ENCODE measurements around the gene SLC1A5. TPM values are rescaled to one million over a fixed set of nuclear protein-coding genes. Genes with fewer than 3 reads are reported as not detected.

The SLC1A5 gene
- total RNA-seq, 1 experiment from 2014 or later: 284 TPM

DNA sequence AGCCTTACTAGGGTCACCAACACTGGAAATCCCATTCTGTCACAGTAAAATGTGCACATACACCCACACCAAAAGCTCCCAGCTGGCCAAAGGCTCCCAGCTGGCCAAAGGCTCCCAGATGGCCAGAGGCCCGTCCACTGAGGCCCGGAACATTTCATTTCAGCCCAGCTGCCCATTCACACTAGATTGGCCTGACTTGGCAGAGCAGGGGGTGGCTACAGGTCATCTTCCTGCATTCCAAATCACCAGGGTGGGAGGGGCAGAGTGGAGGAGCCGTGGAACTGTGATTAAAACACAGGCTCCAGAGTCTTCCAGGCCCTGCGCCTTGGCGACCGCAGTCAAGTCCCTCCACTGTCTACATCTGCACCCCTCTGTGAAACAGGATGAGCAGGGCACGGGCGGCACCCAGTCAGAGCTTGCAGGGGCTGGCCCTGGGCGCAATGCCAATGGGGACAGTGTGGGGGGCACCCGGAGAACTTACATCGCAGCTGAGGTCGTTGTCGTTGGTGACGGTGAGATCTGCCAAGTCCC is 61.4 kb downstream of the SLC1A5 start:
- H3K4me1 ChIP-seq (ENCODE audit: control insufficient read depth in 1 of 2, insufficient read depth in 2 of 2, low read length in 2 of 2): peaks cover 0 to 13% of the 10 kb centered on the region in 2 experiments; a peak in 2 of 4 replicates
- ChIA-PET CTCF (interaction anchor here (1.6 kb wide), 1 partner anchor 9 kb away, joined by 5 read pairs; no protein-coding TSS in a partner anchor), POLR2A (no interaction called here), RAD21 (ENCODE audit: low non-redundant PET in 1 of 2, low total read pairs in 2 of 2, uncharacterized antibody in 2 of 2, unreplicated experiment in 2 of 2) (no interaction called here)
- H3K4me2 ChIP-seq (ENCODE audit: low read length): no peak overlapping the region
- BruUV-seq (replicated peaks): no TSS peak
- peaks cover 55% of the 10 kb centered on the region; the same call in 1 of the 2 replicates for H3K79me2 ChIP-seq (ENCODE audit: insufficient read depth, low read length)
- H3K9me3 ChIP-seq (ENCODE audit: control insufficient read depth in 1 of 2, insufficient read depth in 1 of 2, low read depth in 1 of 2, low read length in 2 of 2): no peaks in the 10 kb centered on the region
- no peak overlapping the region for H2AFZ ChIP-seq (ENCODE audit: low read depth, low read length, poor library complexity, severe bottlenecking)
- H3K9me2 ChIP-seq (ENCODE audit: insufficient read depth): no peaks in the 10 kb centered on the region
- no peak overlapping the region for H3K27ac ChIP-seq (ENCODE audit: low read depth, low read length)
- DNase-seq (ENCODE audit: low read depth, low spot score) (no peak), ATAC-seq (no peak)
- intact Hi-C loops (cut with micrococcal nuclease): loop anchor here (10.0 kb wide), 1 partner anchor 112 kb away; no protein-coding TSS in a partner anchor
- H3K27me3 ChIP-seq (ENCODE audit: insufficient read depth, low read length): no peaks in the 10 kb centered on the region
- TF ChIP-seq SRF (IDR thresholded peaks at IDR 0.05; ENCODE audit: low read depth) (no peak), ZNF274 (IDR thresholded peaks at IDR 0.05; ENCODE audit: low read depth, low read length) (no peak), SP1 (IDR thresholded peaks at IDR 0.05; ENCODE audit: low read depth) (no peak), POLR2A (IDR thresholded peaks at IDR 0.05; ENCODE audit: borderline replicate concordance, extremely low read depth, insufficient read depth, insufficient read length) (no peak), EGR1 (IDR thresholded peaks at IDR 0.05; ENCODE audit: low read depth) (no peak), JUND (IDR thresholded peaks at IDR 0.05) (no peak)
- TF ChIP-seq, protein P1, sequence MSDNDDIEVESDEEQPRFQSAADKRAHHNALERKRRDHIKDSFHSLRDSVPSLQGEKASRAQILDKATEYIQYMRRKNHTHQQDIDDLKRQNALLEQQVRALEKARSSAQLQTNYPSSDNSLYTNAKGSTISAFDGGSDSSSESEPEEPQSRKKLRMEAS (IDR thresholded peaks at IDR 0.05): no peak
- H3K9ac ChIP-seq (ENCODE audit: low read length): no peak overlapping the region
- no peaks in the 10 kb centered on the region; the same call in 1 of the 2 replicates for H4K20me1 ChIP-seq (ENCODE audit: insufficient read depth)
- H3K4me3 ChIP-seq (replicated peaks in 1 of 2; ENCODE audit: low read depth in 1 of 2, low read length in 2 of 2): no peak overlapping the region
- peaks cover 55 to 67% of the 10 kb centered on the region in 2 experiments; a peak in 3 of 4 replicates for H3K36me3 ChIP-seq (ENCODE audit: control insufficient read depth in 1 of 2, insufficient read depth in 2 of 2, low read length in 2 of 2)

DNA sequence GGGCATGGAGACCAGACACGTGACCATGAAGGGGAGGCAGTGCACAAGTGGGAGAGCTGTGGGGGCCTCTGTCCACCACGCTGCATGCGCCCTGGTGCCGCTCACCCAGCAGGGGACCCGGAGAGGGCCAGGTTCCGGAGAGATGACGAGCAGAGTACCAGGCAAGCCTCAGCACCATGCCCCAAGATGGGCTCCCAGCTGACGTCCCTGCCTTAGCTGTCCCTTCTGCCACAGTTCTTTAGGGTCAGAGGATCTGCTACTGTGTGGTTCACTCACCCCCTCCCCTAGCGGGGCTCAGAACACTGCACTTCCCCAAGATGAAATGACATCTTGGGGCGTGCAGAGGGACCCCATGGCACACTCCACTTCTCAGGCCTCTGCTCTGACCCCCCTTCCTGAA is 61.8 kb downstream of the SLC1A5 start:
- no TSS peak for BruUV-seq (replicated peaks)
- CTCF ChIA-PET: no interaction called here
- RAD21 ChIA-PET (ENCODE audit: low non-redundant PET in 1 of 2, low total read pairs in 2 of 2, uncharacterized antibody in 2 of 2, unreplicated experiment in 2 of 2): no interaction called here

More for the DNA sequence above, 61.8 kb downstream of the SLC1A5 start:
- POLR2A ChIA-PET: no interaction called here
- H3K4me3 ChIP-seq (replicated peaks in 1 of 2; ENCODE audit: low read depth in 1 of 2, low read length in 2 of 2): no peak overlapping the region
- peaks cover 50% of the 10 kb centered on the region; the same call in 1 of the 2 replicates for H3K79me2 ChIP-seq (ENCODE audit: insufficient read depth, low read length)
- no peaks in the 10 kb centered on the region for H3K9me2 ChIP-seq (ENCODE audit: insufficient read depth)
- H3K27ac ChIP-seq (ENCODE audit: low read depth, low read length): no peak overlapping the region
- no peaks in the 10 kb centered on the region; the same call in 1 of the 2 replicates for H4K20me1 ChIP-seq (ENCODE audit: insufficient read depth)
- no peak overlapping the region for H3K9ac ChIP-seq (ENCODE audit: low read length)
- H3K27me3 ChIP-seq (ENCODE audit: insufficient read depth, low read length): no peaks in the 10 kb centered on the region
- peaks cover 56 to 71% of the 10 kb centered on the region in 2 experiments; a peak in 3 of 4 replicates for H3K36me3 ChIP-seq (ENCODE audit: control insufficient read depth in 1 of 2, insufficient read depth in 2 of 2, low read length in 2 of 2)
- intact Hi-C loops (cut with micrococcal nuclease): loop anchor here (10.0 kb wide), 1 partner anchor 112 kb away; no protein-coding TSS in a partner anchor
- peaks cover 0 to 8% of the 10 kb centered on the region in 2 experiments; a peak in 2 of 4 replicates for H3K4me1 ChIP-seq (ENCODE audit: control insufficient read depth in 1 of 2, insufficient read depth in 2 of 2, low read length in 2 of 2)
- H3K9me3 ChIP-seq (ENCODE audit: control insufficient read depth in 1 of 2, insufficient read depth in 1 of 2, low read depth in 1 of 2, low read length in 2 of 2): no peaks in the 10 kb centered on the region
- TF ChIP-seq EZH2 (IDR thresholded peaks at IDR 0.05): no peak
- TF ChIP-seq, protein P2, sequence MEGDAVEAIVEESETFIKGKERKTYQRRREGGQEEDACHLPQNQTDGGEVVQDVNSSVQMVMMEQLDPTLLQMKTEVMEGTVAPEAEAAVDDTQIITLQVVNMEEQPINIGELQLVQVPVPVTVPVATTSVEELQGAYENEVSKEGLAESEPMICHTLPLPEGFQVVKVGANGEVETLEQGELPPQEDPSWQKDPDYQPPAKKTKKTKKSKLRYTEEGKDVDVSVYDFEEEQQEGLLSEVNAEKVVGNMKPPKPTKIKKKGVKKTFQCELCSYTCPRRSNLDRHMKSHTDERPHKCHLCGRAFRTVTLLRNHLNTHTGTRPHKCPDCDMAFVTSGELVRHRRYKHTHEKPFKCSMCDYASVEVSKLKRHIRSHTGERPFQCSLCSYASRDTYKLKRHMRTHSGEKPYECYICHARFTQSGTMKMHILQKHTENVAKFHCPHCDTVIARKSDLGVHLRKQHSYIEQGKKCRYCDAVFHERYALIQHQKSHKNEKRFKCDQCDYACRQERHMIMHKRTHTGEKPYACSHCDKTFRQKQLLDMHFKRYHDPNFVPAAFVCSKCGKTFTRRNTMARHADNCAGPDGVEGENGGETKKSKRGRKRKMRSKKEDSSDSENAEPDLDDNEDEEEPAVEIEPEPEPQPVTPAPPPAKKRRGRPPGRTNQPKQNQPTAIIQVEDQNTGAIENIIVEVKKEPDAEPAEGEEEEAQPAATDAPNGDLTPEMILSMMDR (IDR thresholded peaks at IDR 0.05 in 2 of 3, conservative IDR thresholded peaks at IDR 0.05 in 1 of 3; ENCODE audit: borderline replicate concordance in 1 of 3, insufficient read depth in 1 of 3, low read depth in 2 of 3, low read length in 2 of 3): no peak
- TF ChIP-seq EZH2phosphoT487 (IDR thresholded peaks at IDR 0.05; ENCODE audit: borderline replicate concordance): no peak
- no peak for TF ChIP-seq POLR2A (IDR thresholded peaks at IDR 0.05; ENCODE audit: borderline replicate concordance, extremely low read depth, insufficient read depth, insufficient read length)
- TF ChIP-seq SRF (IDR thresholded peaks at IDR 0.05; ENCODE audit: low read depth): no peak
- no peak for DNase-seq (ENCODE audit: low read depth, low spot score)
- no peak for ATAC-seq
- no peak overlapping the region for H3K4me2 ChIP-seq (ENCODE audit: low read length)
- no peak overlapping the region for H2AFZ ChIP-seq (ENCODE audit: low read depth, low read length, poor library complexity, severe bottlenecking)

All from HCT116 (cell line).